Right lobe of liver (tissue), 4 donors: ENCODE data around the gene CYP1A1.
"Not testable (repeated sequence)": the region's sequence is repeated elsewhere in the genome, so short reads cannot be mapped to it uniquely, and the experiment has no call there.

ENCODE experiments used
- POLR2A ChIP-seq: fragments of 450-650 bp; IDR thresholded peaks from one replicate; pipeline ENCODE4 v1.6.1; 2017; ENCODE audit warnings: antibody characterized with exemption, mild to moderate bottlenecking
- TF ChIP-seq, protein P1 (sequence below), 4 donors: fragments of 200-600 bp in 3 of 4; fragments of 450-650 bp in 1 of 4; IDR thresholded peaks; one replicate each; pipeline versions ENCODE4 v1.5.1 to v1.8.0; 2016 to 2022; ENCODE audit warnings: antibody characterized with exemption in 4 of 4, mild to moderate bottlenecking in 2 of 4
- donor health status: DM: no; HTN: no; CAD: no.
- donor health status: DM: no; HTN: no; CAD: no.
- donor health status: DM: no; HTN: yes; CAD: no.

DNA sequence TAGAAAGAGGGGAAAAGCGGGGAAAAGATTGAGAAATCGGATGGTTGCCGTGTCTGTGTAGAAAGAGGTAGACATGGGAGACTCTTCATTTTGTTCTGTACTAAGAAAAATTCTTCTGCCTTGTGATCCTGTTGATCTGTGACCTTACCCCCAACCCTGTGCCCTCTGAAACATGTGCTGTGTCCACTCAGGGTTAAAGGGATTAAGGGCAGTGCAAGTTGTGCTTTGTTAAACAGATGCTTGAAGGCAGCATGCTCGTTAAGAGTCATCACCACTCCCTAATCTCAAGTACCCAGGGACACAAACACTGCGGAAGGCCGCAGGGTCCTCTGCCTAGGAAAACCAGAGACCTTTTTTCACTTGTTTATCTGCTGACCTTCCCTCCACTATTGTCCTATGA lies 4.0 kb upstream of the CYP1A1 start:
- not testable (repeated sequence) for TF ChIP-seq POLR2A
- TF ChIP-seq, protein P1, sequence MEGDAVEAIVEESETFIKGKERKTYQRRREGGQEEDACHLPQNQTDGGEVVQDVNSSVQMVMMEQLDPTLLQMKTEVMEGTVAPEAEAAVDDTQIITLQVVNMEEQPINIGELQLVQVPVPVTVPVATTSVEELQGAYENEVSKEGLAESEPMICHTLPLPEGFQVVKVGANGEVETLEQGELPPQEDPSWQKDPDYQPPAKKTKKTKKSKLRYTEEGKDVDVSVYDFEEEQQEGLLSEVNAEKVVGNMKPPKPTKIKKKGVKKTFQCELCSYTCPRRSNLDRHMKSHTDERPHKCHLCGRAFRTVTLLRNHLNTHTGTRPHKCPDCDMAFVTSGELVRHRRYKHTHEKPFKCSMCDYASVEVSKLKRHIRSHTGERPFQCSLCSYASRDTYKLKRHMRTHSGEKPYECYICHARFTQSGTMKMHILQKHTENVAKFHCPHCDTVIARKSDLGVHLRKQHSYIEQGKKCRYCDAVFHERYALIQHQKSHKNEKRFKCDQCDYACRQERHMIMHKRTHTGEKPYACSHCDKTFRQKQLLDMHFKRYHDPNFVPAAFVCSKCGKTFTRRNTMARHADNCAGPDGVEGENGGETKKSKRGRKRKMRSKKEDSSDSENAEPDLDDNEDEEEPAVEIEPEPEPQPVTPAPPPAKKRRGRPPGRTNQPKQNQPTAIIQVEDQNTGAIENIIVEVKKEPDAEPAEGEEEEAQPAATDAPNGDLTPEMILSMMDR (IDR thresholded peaks at IDR 0.05) = not testable (repeated sequence)
